Upper lobe of left lung (tissue), 4 donors: Measurements from ENCODE around the gene VAV3.

Experiments used
- EP300 ChIP-seq, 4 donors: sonication (generic); formaldehyde crosslinking; IDR thresholded peaks; one replicate each; pipeline ENCODE4 v1.5.1; 2017; ENCODE audit warnings: antibody characterized with exemption in 4 of 4, control low read depth in 2 of 4
- POLR2A ChIP-seq, 4 donors: fragments of 450-650 bp; IDR thresholded peaks; one replicate each; pipeline ENCODE4 v1.5.1; 2016 to 2017; ENCODE audit warnings: antibody characterized with exemption in 4 of 4, mild to moderate bottlenecking in 2 of 4
- POLR2AphosphoS5 ChIP-seq, 2 donors: sonication (generic); formaldehyde crosslinking; IDR thresholded peaks; one replicate each; pipeline ENCODE4 v1.5.1; 2017; ENCODE audit warnings: antibody characterized with exemption in 2 of 2
- TF ChIP-seq, protein P1 (sequence below), 6 experiments: fragments of 450-650 bp in 4 of 6; fragments of 200-600 bp in 2 of 6; sonication (generic) in 2 of 6; IDR thresholded peaks; one replicate each; pipeline ENCODE4 v1.5.1; 2016 to 2019; ENCODE audit warnings: antibody characterized with exemption in 6 of 6

DNA sequence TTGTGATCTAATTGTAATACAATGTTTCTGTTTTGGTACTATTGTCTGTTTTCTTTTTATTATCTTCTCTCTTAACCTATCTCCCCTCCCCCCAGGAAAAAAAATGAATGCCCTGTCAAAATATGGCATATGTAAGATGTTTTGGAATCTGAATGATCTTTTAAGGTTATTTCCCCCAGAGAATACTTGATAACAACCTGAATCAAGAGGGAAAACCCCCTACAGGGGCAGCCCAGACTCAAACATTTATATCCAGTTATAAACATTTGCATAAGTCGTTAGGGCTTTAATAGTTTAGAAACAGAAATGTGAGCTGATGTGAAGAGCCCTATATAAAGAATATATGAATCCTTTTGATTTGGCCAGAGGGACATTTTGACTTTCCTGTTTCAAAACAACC lies 169.5 kb downstream of the VAV3 start:
- TF ChIP-seq, protein P1, sequence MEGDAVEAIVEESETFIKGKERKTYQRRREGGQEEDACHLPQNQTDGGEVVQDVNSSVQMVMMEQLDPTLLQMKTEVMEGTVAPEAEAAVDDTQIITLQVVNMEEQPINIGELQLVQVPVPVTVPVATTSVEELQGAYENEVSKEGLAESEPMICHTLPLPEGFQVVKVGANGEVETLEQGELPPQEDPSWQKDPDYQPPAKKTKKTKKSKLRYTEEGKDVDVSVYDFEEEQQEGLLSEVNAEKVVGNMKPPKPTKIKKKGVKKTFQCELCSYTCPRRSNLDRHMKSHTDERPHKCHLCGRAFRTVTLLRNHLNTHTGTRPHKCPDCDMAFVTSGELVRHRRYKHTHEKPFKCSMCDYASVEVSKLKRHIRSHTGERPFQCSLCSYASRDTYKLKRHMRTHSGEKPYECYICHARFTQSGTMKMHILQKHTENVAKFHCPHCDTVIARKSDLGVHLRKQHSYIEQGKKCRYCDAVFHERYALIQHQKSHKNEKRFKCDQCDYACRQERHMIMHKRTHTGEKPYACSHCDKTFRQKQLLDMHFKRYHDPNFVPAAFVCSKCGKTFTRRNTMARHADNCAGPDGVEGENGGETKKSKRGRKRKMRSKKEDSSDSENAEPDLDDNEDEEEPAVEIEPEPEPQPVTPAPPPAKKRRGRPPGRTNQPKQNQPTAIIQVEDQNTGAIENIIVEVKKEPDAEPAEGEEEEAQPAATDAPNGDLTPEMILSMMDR (IDR thresholded peaks at IDR 0.05) = no peak
- TF ChIP-seq POLR2AphosphoS5 (IDR thresholded peaks at IDR 0.05) (no peak), POLR2A (IDR thresholded peaks at IDR 0.05) (no peak), EP300 (IDR thresholded peaks at IDR 0.05) (no peak)
